ENCODE measurements around the gene TMCC1.

- TF ChIP-seq POLR2A (IDR thresholded peaks at IDR 0.05) (no peak), CTCF (IDR thresholded peaks at IDR 0.05) (no peak)
Measured at GRCh38 chr3:129938140-129938930, 44.8 kb upstream of the TMCC1 start.
